Measurements from ENCODE around the gene AZU1. TPM values are rescaled to one million over a fixed set of nuclear protein-coding genes. Genes with fewer than 3 reads are reported as not detected.

Gene AZU1
- total RNA-seq: under 1 TPM in 1 of 4 donors, not detected in 3; 0.42 TPM

GRCh38 chr19:827710-828321, at the start of gene AZU1:
Gene AZU1 (plus strand): TSS chr19:827837. CDS start chr19:827847, 10 bp downstream.
- no peak within 1 kb of the TSS for H3K27ac ChIP-seq
- H3K4me3 ChIP-seq: no peak within 1 kb of the TSS
- TF ChIP-seq POLR2A (IDR thresholded peaks at IDR 0.05): no peak
- TF ChIP-seq EP300 (IDR thresholded peaks at IDR 0.05): no peak
- no peak for TF ChIP-seq CTCF (IDR thresholded peaks at IDR 0.05)
- no peaks in the 10 kb centered on the region for H3K9me3 ChIP-seq
- H3K36me3 ChIP-seq: no peaks in the 10 kb centered on the region
- no peak for DNase-seq (ENCODE audit: low spot score in 2 of 2)
- H3K27me3 ChIP-seq: peaks cover 0 to 67% of the 10 kb centered on the region in 2 donors
- no peaks in the 10 kb centered on the region for H3K4me1 ChIP-seq
- WGBS, 2 donors: 67 to 70% methylated on average over 25 to 31 of the region's 33 CpGs

- peak overlapping the region; percentile 23 to 82 (median 40) for H3K27ac ChIP-seq
- DNase-seq (ENCODE audit: low spot score in 2 of 2): peak; percentile 68 to 70
- TF ChIP-seq EP300 (IDR thresholded peaks at IDR 0.05): peak in 1 of 2 donors; percentile 82
- no peak for TF ChIP-seq CTCF (IDR thresholded peaks at IDR 0.05)
- no peak for TF ChIP-seq POLR2A (IDR thresholded peaks at IDR 0.05)
- H3K4me3 ChIP-seq: peak overlapping the region in 1 of 4 donors; percentile 17
- H3K4me1 ChIP-seq: peaks cover 0 to 35% (median 4%) of the 10 kb centered on the region in 4 donors
- H3K36me3 ChIP-seq: no peaks in the 10 kb centered on the region
- H3K9me3 ChIP-seq: no peaks in the 10 kb centered on the region
- 38 to 63% methylated on average over 26 to 36 of the region's 36 CpGs for WGBS, 2 donors
- H3K27me3 ChIP-seq: no peaks in the 10 kb centered on the region
These were observed 48.6 kb upstream of the AZU1 start for GRCh38 chr19:778910-779653.

GRCh38 chr19:780935-781334, 46.7 kb upstream of the AZU1 start:
- Histone ChIP-seq H3K9me3 (no peaks in the 10 kb centered on the region), H3K4me1 (peaks cover 0 to 35% (median 4%) of the 10 kb centered on the region in 4 donors), H3K4me3 (no peak overlapping the region), H3K36me3 (no peaks in the 10 kb centered on the region), H3K27me3 (no peaks in the 10 kb centered on the region), H3K27ac (no peak overlapping the region)
- no peak for TF ChIP-seq CTCF (IDR thresholded peaks at IDR 0.05)
- no peak for TF ChIP-seq EP300 (IDR thresholded peaks at IDR 0.05)
- TF ChIP-seq POLR2A (IDR thresholded peaks at IDR 0.05): no peak
- 68 to 82% methylated on average over 11 to 13 of the region's 15 CpGs for WGBS, 2 donors
- no peak for DNase-seq (ENCODE audit: low spot score in 2 of 2)

GRCh38 chr19:781800-782184, 45.8 kb upstream of the AZU1 start:
- Histone ChIP-seq H3K27ac (peak overlapping the region in 3 of 4 donors; percentile 50 to 78 (median 50)), H3K9me3 (no peaks in the 10 kb centered on the region), H3K27me3 (no peaks in the 10 kb centered on the region), H3K4me3 (no peak overlapping the region), H3K4me1 (peaks cover 0 to 35% (median 4%) of the 10 kb centered on the region in 4 donors), H3K36me3 (no peaks in the 10 kb centered on the region)
- DNase-seq (ENCODE audit: low spot score in 2 of 2): no peak
- TF ChIP-seq CTCF (IDR thresholded peaks at IDR 0.05) (no peak), EP300 (IDR thresholded peaks at IDR 0.05) (no peak), POLR2A (IDR thresholded peaks at IDR 0.05) (no peak)
- 87 to 88% methylated on average over 17 to 19 of the region's 19 CpGs for WGBS, 2 donors
